Measurements from ENCODE around the gene ZMPSTE24.

GRCh38 chr1:40310983-40311642 is 53.1 kb downstream of the ZMPSTE24 start:
- TF ChIP-seq POLR2A (IDR thresholded peaks at IDR 0.05): no peak
- TF ChIP-seq CTCF (IDR thresholded peaks at IDR 0.05): no peak
- no peak for TF ChIP-seq POLR2AphosphoS5 (IDR thresholded peaks at IDR 0.05; ENCODE audit: insufficient read depth in 1 of 2, low read depth in 1 of 2)

All from vagina (tissue), 2 donors.